Cardiac septum (tissue), 1 donor: ENCODE results near the gene UPF2. TPM values are rescaled to one million over a fixed set of nuclear protein-coding genes. Genes with fewer than 3 reads are reported as not detected.

Source experiments
- DNase-seq: peaks from one replicate; pipeline ENCODE4 v3.0.0-alpha.2; 2020; ENCODE audit warnings: low spot score
- intact Hi-C: fragments of 100-400 bp; cut with DNase I; formaldehyde crosslinking; loops from one replicate; pipeline ENCODE4 v1.14.0; 2022
- total RNA-seq: library from RNA; stranded (reverse); fragmentation: NEBNext Ultra II Directional; extraction: Animal tissue kit (Norgen Biotek cat#: 25700); gene quantifications from one replicate; pipeline ENCODE4 v1.2.1, GENCODE V29; 2021
- donor health status: DM: no; HTN: no; CAD: no.

Gene UPF2
- total RNA-seq, 1 donor from 2014 or later: 15.2 TPM

DNA sequence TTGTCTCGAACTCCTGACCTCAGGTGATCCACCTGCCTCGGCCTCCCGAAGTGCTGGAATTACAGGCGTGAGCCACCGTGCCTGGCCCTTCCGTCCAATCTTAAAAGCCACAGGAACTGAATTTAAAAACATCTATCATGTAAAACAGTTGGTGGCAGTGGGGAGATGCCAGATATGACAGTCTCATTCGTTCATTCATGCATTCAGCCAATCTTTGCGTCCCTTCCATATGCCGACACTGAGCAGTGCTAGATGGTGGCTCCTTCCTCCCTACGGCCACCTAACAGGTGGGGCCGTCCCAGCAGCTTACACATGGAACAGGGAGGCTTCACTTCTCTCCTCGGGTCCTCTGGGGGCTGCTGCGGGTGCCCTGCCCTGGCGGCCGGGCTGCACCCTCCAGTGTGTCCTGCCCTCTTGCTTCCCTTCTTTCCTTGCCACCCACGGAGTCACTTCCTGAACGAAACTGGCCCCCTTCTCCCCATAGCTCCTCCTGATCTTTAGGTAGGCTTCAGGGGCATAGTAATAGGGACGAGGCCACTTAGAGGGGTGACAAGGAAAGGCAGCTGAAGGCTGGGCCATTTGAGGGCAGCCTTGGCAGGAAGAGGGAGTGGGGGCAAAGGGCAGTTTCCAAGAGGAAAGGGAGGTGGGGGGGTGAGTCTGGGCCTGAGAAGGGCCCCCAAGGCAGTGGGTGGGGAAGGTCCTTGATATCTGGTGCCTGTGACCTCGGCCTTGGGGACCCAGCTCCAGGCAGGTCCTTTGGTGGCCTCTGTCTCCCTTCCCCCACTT is 165.6 kb downstream of the UPF2 start:
- no peak for DNase-seq
- intact Hi-C loops: no loop called here

DNA sequence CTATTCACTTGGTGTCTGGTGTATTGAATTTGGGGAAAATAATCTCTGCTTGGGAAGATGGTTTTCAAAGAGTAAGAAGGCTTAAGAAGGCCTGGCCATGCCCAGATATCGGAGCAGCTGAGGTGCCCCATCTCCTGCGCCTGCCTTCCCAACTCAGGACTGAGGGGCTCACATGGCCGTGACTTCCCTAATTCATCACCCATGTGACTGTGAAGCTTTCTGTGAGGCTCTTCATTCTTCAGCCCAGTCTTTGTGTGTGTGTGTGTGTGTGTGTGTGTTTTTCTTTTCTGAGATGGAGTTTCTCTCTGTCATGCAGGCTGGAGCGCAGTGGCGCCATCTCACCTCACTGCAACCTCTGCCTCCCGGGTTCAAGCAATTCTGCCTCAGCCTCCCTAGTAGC is 166.3 kb downstream of the UPF2 start:
- no peak for DNase-seq
- intact Hi-C loops: no loop called here

DNA sequence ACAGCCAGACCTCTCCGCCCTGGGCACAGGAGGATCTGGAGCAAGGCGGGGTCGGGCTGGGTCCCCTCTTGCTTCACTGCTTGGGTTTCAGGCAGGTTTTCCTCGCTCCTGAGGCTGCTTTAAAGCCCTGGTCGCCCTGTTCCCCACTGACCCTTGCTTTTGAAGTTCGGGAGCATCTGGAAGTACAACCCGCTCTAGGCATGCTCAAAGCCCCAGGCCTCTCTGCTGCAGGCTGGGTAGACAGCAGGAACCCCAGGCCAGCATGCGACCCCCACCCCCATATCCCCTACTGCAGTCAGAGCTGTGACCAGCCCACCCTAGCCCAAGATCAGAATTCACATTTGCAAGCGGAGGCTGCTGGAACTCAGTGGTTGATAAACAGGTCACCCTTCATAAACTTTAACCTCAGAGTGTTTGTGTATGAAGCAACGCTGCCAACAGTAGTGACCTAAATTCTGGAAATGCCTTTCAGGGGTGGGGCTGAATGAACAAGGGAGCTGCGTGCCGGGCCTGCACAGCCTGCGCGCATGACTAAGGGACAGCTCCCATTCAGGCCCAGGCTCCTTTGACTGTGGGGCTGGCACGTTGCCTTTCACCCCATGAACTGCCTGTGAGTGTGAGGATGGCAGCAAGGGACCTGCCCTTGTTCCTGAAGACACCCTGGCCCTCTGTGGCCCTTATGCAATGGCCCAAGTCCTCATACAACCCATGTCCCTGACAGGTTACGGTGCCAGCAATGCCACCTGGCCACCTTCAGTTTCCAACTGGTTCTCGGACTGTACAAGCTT is 166.9 kb downstream of the UPF2 start:
- intact Hi-C loops: no loop called here
- peak; percentile 82 for DNase-seq

DNA sequence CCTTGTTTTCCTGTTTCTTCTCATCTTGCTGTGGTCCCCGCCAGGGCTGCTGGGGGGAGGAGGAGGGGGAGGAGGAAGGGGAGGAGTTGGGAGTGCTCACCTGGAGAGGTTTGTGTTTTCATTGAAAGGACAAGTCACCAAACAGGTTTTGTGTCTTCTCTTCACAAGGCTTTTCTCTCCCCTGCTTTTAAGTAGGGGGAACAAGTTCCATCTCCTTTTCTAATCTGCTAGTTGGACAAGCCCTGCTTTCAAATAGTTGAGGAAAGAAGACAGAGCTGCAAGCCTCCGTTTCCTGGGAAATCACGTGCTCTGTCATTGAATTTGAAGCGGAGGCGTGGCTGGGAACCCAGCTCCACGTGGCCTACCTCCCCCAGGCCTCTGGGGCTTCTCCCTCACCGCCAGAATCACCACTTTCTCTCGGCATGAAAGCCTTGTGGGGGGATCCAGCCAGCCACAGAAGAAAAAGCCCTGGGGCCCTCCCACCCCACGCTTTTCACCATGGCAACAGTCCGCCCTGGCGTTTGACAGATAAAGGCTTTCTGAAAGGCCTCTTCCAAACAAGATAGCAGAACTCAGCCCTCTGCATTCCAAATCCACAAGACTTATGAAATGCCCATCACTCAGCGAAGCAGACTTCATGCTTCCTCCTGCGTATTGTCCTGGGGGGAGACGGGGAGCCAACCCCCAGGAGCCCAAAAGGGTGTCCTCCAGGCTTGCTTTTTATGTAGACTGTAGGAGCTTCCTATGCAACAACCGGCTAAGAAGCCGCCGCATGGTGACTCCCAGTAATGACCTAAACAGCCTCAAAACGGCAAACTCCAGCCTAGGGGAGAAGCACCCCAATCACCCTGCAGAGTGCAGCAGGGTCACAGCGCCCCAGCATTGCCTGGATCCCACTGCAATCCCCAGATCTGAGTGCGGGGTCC is 167.8 kb downstream of the UPF2 start:
- intact Hi-C loops: no loop called here
- DNase-seq: no peak

DNA sequence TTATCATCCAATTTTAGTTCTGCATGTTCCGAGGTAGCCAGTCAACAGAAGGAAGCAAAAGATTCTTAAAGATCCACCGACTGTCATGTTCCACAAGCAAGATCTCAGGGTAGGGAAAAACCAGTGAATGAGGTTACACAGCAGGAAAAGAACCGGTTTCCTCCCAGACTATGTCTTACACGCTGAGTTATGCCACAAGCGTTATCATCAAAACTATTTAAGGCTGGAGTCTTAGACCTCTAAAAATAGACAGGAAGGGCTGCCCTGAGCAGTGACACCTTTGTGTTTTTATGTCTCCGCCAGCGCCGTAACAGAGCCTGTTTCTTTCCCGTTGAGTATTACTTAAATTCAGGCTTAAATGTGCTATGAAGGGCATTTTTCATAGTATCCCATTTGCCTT is 171.1 kb downstream of the UPF2 start:
- DNase-seq: no peak
- intact Hi-C loops: no loop called here

DNA sequence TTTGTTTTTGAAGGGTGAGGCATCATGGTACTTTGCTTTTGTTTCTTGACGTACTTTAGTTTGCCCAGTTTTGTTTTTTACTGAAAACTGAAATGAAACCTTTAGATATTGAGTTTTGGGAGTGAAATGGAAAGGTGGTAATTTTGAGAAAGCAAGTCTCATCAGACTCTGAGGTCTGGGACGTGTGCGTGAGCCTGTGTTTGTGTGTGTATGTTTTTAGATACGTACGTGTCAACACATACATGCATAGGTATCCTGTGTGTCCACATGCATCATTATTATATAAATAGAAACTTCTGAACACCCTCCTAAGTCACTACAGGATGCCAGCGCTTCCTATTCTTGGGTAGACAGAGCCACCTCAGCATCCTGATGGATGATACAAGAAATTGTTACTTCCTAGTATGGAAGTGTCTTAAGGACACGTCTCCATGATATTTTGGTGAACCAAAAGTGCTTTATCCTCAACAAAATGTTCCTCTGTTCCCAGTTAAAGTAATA is 171.7 kb downstream of the UPF2 start:
- intact Hi-C loops: no loop called here
- no peak for DNase-seq

DNA sequence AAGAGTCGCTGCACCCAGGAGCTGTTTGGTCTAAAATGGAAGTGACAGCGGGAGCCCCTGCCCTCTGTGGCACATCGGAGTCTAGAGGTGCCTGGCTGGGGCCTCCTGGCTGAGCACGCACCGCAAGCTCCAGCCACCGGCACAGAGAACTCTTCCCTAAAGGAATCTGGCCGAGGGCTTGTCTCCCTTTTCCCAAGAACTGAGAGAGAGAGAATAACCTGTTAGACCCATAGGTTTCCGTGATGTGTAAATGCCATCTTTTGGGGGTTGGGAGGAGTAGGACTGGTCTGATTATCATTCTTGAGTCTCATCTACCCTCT is 172.2 kb downstream of the UPF2 start:
- DNase-seq: no peak
- intact Hi-C loops: no loop called here

Other genes starting within 250 kb of the UPF2 start
- gene PROSER2, start 219.5 kb downstream of the UPF2 start, total RNA-seq: 1.3 TPM
- gene DHTKD1, start 26.1 kb upstream of the UPF2 start, total RNA-seq: 25.0 TPM
- gene SEC61A2, start 86.9 kb upstream of the UPF2 start, total RNA-seq: 14.5 TPM
- gene NUDT5, start 153.1 kb upstream of the UPF2 start, total RNA-seq: 10.5 TPM
- 44.2 TPM for gene CDC123, start 153.4 kb upstream of the UPF2 start, total RNA-seq